Measurements from ENCODE around the gene DERL3.
A peak's percentile ranks its signal among the peaks of the same experiment; 100 is the strongest.

The DERL3 gene

DNA sequence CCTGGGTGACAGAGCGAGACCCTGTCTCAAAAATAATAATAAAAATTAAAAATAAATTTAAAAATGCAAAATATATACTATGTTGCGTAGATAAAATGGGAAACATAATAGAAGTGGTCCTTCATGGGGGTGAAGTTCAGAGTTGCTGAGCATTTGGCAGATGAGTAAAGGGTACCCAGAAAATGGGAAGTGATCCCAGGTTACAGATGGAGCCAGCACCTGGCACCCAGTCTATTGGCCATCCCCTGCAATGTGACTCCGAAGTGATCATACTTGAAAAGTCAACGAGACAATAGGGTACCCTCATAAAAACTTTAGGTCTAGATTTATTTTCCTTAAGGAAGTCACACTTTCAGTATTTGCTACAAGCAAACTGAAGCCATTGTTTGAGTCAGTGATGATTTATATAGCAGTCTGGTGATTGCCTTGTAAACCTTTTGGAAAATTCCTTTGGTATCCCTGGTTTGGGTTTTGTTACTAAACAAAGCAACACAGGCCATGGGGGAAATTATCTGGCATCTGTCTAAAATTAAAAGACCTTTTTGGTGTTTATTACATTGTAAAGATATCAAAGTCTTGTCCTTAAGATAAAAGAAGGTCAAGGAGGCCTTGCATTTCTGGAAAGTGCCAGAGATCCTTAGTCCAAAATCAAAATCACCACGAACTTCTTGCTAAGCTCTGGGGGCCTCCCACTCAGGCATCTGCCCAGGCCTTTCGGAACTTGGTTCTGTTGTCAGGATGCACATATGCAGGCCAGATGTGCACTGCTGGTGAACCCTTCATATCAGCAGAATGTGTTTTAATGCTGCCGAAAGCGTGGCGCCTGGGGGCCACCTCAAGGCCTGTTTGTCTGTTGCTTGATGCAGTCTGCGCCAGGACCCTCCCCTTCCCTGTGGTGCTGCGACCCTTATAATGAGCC lies 47.7 kb downstream of the DERL3 start:
- TF ChIP-seq, protein P1, sequence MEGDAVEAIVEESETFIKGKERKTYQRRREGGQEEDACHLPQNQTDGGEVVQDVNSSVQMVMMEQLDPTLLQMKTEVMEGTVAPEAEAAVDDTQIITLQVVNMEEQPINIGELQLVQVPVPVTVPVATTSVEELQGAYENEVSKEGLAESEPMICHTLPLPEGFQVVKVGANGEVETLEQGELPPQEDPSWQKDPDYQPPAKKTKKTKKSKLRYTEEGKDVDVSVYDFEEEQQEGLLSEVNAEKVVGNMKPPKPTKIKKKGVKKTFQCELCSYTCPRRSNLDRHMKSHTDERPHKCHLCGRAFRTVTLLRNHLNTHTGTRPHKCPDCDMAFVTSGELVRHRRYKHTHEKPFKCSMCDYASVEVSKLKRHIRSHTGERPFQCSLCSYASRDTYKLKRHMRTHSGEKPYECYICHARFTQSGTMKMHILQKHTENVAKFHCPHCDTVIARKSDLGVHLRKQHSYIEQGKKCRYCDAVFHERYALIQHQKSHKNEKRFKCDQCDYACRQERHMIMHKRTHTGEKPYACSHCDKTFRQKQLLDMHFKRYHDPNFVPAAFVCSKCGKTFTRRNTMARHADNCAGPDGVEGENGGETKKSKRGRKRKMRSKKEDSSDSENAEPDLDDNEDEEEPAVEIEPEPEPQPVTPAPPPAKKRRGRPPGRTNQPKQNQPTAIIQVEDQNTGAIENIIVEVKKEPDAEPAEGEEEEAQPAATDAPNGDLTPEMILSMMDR (IDR thresholded peaks at IDR 0.05; ENCODE audit: low read depth, low read length, missing control alignments) = no peak
- no peak overlapping the region for H3K4me3 ChIP-seq (ENCODE audit: low read depth, low read length)
- DNase-seq (ENCODE audit: low read depth) = no peak

DNA sequence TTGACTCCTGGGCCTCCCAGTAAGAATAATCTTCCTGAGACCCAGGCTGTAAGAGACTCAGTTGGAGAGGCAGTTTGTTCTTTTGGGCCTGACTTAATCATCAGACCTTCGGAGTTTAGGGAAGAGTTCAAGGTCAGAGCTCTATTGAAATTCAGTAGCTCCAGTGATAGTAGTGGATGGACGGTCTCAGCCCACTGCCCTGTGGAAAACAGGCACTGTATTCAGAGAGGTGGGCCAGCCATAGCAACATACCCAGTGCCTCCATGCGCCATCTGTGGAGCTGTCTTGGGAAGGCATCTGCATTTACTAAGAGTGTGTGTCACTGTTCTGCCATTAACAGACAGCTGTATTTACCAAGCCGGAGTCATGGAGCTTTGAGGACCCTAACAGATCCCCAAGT lies 49.2 kb downstream of the DERL3 start:
- no peak for DNase-seq (ENCODE audit: low read depth)
- no peak overlapping the region for H3K4me3 ChIP-seq (ENCODE audit: low read depth, low read length)
- TF ChIP-seq, protein P1 (IDR thresholded peaks at IDR 0.05; ENCODE audit: low read depth, low read length, missing control alignments) = no peak

DNA sequence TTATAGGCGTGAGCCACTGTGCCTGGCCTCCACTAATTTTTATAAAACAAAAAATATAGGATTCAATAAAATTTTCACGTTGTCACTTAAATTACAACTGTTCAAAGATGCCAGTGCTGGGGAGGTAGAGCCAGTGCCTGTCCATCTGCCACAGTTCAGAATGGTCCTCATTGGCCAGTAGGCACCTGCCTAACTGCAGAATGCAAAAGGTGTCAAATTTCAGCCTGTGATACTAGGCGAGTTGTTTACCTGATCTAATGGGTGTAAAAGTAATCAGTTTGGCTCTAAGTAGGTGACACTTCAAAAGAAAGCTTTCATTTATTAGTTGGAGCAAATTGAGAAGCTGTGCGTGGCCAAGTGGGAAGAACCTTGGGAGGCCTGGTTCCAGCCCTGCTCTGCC lies 49.7 kb downstream of the DERL3 start:
- H3K4me3 ChIP-seq (ENCODE audit: low read depth, low read length) = no peak overlapping the region
- TF ChIP-seq, protein P1 (IDR thresholded peaks at IDR 0.05; ENCODE audit: low read depth, low read length, missing control alignments) = no peak
- no peak for DNase-seq (ENCODE audit: low read depth)

GRCh38 chr22:23787910-23788309 lies 50.9 kb downstream of the DERL3 start:
- DNase-seq (ENCODE audit: low read depth) = no peak
- TF ChIP-seq, protein P1 (IDR thresholded peaks at IDR 0.05; ENCODE audit: low read depth, low read length, missing control alignments) = no peak
- peak overlapping the region; percentile 70 for H3K4me3 ChIP-seq (ENCODE audit: low read depth, low read length)

GRCh38 chr22:23787600-23787896 lies 51.3 kb downstream of the DERL3 start:
- TF ChIP-seq, protein P1 (IDR thresholded peaks at IDR 0.05; ENCODE audit: low read depth, low read length, missing control alignments) = no peak
- DNase-seq (ENCODE audit: low read depth) = no peak
- H3K4me3 ChIP-seq (ENCODE audit: low read depth, low read length) = peak overlapping the region; percentile 70

- DNase-seq (ENCODE audit: low read depth) = peak; percentile 53
- TF ChIP-seq, protein P1 (IDR thresholded peaks at IDR 0.05; ENCODE audit: low read depth, low read length, missing control alignments) = no peak
- peak within 1 kb of the TSS; percentile 70 for H3K4me3 ChIP-seq (ENCODE audit: low read depth, low read length)
Observed at GRCh38 chr22:23786752-23787599, 51.8 kb downstream of the DERL3 start, which contains the start of gene SMARCB1. Gene SMARCB1, plus strand, starts transcription at chr22:23786966. Its CDS starts 204 bp downstream, at chr22:23787170.

Data from GM12864 (cell line).